Heart left ventricle (tissue), 13 donors: ENCODE data around the gene NUCKS1.

ENCODE experiments used
- POLR2A ChIP-seq, 2 donors: fragments of 450-650 bp; IDR thresholded peaks; one replicate each; pipeline ENCODE4 v1.6.1; 2017; ENCODE audit warnings: antibody characterized with exemption in 2 of 2, mild to moderate bottlenecking in 2 of 2, moderate library complexity in 2 of 2
- TF ChIP-seq, protein P1 (sequence below), 12 donors: fragments of 200-600 bp; sonication (generic) in 4 of 12; IDR thresholded peaks; one replicate each; pipeline versions ENCODE4 v1.5.0 to v1.8.0; 2018 to 2022; ENCODE audit warnings: antibody characterized with exemption in 12 of 12, mild to moderate bottlenecking in 5 of 12
- donor health status: ischemic (EF 13 %, LVEDD 7.1; RV severe dilation, severe dysfunction).
- donor health status: DM: no; HTN: yes; CAD: no.
- donor health status: DM: no; HTN: no; CAD: no.
- donor health status: ischemic (EF 25% LVEDD 6.9; RV normal size, moderate dysfunction).
- donor health status: ischemic (EF 25% LVEDD 5.7; RV mildly dilated, moderate dysfunction).
- donor health status: ischemic (EF 35%, LVEDD 5.7; RV mildly dilated, moderate dysfunction).
- donor health status: nonischemic (EF 11% LVEDD 7.7; RV severe dilation, severe dysfunction).
- donor health status: DM: yes; HTN: yes; CAD: no.
- donor health status: PGD.
- donor health status: ischemic (EF 29% LVEDD 5.4; RV normal size, mild dysfunction).
- donor health status: nonischemic (EF 23%, LVEDD 6.1; RV moderate dilation, normal function).

DNA sequence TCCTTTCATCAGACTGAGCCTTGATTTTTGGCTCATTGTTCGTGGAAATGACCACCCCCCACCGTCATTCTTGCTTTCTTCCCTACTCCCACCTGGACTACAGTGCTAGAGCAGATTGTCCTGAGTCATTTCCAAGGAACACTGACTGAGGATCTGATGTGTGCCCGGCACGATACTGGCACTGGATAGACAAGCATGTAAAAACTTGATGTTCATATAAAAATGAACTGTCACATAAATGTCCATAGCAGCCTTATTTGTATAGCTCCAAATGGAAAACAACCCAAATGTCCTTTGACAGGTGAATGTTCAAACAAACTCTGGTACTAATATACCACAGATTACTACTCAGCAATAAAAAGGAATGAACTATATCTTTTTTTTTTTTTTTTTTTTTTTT, 51.1 kb downstream of the NUCKS1 start:
- no peak for TF ChIP-seq POLR2A (IDR thresholded peaks at IDR 0.05)
- TF ChIP-seq, protein P1, sequence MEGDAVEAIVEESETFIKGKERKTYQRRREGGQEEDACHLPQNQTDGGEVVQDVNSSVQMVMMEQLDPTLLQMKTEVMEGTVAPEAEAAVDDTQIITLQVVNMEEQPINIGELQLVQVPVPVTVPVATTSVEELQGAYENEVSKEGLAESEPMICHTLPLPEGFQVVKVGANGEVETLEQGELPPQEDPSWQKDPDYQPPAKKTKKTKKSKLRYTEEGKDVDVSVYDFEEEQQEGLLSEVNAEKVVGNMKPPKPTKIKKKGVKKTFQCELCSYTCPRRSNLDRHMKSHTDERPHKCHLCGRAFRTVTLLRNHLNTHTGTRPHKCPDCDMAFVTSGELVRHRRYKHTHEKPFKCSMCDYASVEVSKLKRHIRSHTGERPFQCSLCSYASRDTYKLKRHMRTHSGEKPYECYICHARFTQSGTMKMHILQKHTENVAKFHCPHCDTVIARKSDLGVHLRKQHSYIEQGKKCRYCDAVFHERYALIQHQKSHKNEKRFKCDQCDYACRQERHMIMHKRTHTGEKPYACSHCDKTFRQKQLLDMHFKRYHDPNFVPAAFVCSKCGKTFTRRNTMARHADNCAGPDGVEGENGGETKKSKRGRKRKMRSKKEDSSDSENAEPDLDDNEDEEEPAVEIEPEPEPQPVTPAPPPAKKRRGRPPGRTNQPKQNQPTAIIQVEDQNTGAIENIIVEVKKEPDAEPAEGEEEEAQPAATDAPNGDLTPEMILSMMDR (IDR thresholded peaks at IDR 0.05), result no peak
